ENCODE results near the gene ARMH3. TPM values are rescaled to one million over a fixed set of nuclear protein-coding genes. Genes with fewer than 3 reads are reported as not detected.

ARMH3 gene
- total RNA-seq, 1 donor from 2014 or later: 26.6 TPM

- Mint-ChIP-seq H3K27ac (no peak overlapping the region), H3K27me3 (ENCODE audit: low read depth) (no peaks in the 10 kb centered on the region), H3K36me3 (peaks cover 8% of the 10 kb centered on the region), H3K9me3 (peaks cover 5% of the 10 kb centered on the region), H3K4me1 (no peaks in the 10 kb centered on the region), H3K4me3 (no peak overlapping the region)
- TF ChIP-seq, protein P1, sequence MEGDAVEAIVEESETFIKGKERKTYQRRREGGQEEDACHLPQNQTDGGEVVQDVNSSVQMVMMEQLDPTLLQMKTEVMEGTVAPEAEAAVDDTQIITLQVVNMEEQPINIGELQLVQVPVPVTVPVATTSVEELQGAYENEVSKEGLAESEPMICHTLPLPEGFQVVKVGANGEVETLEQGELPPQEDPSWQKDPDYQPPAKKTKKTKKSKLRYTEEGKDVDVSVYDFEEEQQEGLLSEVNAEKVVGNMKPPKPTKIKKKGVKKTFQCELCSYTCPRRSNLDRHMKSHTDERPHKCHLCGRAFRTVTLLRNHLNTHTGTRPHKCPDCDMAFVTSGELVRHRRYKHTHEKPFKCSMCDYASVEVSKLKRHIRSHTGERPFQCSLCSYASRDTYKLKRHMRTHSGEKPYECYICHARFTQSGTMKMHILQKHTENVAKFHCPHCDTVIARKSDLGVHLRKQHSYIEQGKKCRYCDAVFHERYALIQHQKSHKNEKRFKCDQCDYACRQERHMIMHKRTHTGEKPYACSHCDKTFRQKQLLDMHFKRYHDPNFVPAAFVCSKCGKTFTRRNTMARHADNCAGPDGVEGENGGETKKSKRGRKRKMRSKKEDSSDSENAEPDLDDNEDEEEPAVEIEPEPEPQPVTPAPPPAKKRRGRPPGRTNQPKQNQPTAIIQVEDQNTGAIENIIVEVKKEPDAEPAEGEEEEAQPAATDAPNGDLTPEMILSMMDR (IDR thresholded peaks at IDR 0.05; ENCODE audit: unreplicated experiment): no peak
- no peak for DNase-seq (ENCODE audit: low spot score in 2 of 2, unreplicated experiment in 2 of 2)
Observed at GRCh38 chr10:101874252-101874651, 181.7 kb downstream of the ARMH3 start.

DNA sequence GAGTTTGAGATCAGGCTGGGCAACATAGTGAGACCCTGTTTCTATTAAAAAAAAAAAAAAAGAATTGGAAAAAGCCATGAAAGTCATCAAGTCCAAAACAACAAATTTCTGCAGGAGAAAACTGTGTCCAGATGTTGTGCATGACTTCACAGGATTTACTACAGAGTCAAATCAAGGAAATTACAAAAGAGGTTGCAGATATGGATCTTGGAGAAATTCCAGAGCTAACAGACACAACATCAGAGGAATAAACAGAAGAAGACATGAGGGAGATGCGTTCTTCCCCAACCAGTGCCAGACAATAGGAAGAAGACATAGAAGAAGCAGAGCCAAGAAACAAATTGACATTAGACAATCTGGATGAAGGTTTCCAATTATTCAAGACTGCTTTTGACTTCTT is 188.0 kb downstream of the ARMH3 start:
- Mint-ChIP-seq H3K36me3 (peaks cover 22% of the 10 kb centered on the region), H3K4me1 (no peaks in the 10 kb centered on the region), H3K4me3 (no peak overlapping the region), H3K9me3 (peaks cover 20% of the 10 kb centered on the region), H3K27ac (no peak overlapping the region), H3K27me3 (ENCODE audit: low read depth) (no peaks in the 10 kb centered on the region)
- no peak for DNase-seq (ENCODE audit: low spot score in 2 of 2, unreplicated experiment in 2 of 2)
- TF ChIP-seq, protein P1 (IDR thresholded peaks at IDR 0.05; ENCODE audit: unreplicated experiment): no peak

DNA sequence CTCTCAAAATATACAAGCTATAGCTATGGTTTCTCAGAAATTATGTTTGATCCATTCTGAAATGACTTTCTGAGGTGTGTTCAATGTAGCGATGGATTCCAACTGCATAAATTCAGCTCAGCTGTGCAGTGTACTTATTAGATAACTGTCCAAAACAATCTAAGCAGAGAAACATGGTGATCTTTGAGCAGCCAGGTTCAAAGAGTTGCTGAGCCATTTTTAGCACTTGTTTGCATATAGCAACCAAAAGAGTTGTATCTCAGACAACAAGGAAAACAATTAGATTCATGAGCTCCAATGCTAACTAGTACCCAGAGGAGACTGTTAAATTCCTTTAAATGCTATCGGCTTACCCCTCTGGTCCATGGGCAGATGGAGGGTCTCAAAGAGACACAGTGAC is 196.4 kb downstream of the ARMH3 start:
- no peak for DNase-seq (ENCODE audit: low spot score in 2 of 2, unreplicated experiment in 2 of 2)
- Mint-ChIP-seq H3K9me3 (peaks cover 23% of the 10 kb centered on the region), H3K36me3 (peaks cover 28% of the 10 kb centered on the region), H3K4me3 (no peak overlapping the region), H3K27me3 (ENCODE audit: low read depth) (no peaks in the 10 kb centered on the region), H3K4me1 (no peaks in the 10 kb centered on the region), H3K27ac (no peak overlapping the region)
- TF ChIP-seq, protein P1 (IDR thresholded peaks at IDR 0.05; ENCODE audit: unreplicated experiment): no peak

DNA sequence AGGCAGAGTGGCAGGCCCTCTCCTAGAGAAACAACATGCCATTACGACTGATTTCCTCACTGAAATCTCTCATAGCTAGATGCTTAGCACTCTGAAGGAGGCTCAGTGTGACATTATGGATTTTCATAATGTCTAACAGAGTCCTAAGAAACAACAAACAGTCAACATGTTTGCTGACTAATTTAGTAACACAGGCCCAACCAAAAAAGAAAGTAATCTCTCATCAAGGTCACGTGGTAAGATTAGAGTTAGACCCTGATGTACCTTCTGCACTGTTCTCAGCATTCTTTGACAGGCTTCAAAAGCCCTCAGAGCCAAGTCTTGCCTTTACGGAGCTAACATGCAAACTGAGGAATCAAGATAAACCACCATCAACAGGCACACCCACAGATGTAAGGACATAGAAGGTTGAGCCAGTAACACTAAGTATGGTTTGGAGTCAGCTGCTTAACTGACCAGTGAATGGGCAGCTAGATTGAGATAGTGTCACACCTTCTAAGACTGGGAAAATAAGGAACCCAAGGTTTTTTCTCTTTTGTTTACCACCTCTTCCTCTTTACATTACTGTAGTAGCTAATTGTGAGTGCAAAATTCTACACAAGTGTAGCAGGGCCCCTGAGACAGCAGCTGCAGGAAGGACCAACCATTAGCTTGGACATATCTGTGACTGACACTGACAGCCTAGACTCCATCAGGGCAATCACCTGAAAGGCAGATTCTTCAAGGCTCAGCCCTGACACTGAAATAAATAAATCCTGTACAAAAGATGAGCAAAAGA is 197.1 kb downstream of the ARMH3 start:
- Mint-ChIP-seq H3K27ac (no peak overlapping the region), H3K36me3 (peaks cover 24% of the 10 kb centered on the region), H3K4me3 (no peak overlapping the region), H3K4me1 (no peaks in the 10 kb centered on the region), H3K27me3 (ENCODE audit: low read depth) (no peaks in the 10 kb centered on the region), H3K9me3 (peaks cover 21% of the 10 kb centered on the region)
- no peak for DNase-seq (ENCODE audit: low spot score in 2 of 2, unreplicated experiment in 2 of 2)
- TF ChIP-seq, protein P1 (IDR thresholded peaks at IDR 0.05; ENCODE audit: unreplicated experiment): no peak

- no peaks in the 10 kb centered on the region for H3K4me1 Mint-ChIP-seq
- DNase-seq (ENCODE audit: low spot score in 2 of 2, unreplicated experiment in 2 of 2): no peak
- TF ChIP-seq, protein P1 (IDR thresholded peaks at IDR 0.05; ENCODE audit: unreplicated experiment): no peak
- no peak overlapping the region for H3K27ac Mint-ChIP-seq
- no peak overlapping the region for H3K4me3 Mint-ChIP-seq
- peaks cover 21% of the 10 kb centered on the region for H3K36me3 Mint-ChIP-seq
- no peaks in the 10 kb centered on the region for H3K27me3 Mint-ChIP-seq (ENCODE audit: low read depth)
- H3K9me3 Mint-ChIP-seq: peaks cover 18% of the 10 kb centered on the region
Observed at GRCh38 chr10:101857802-101858476, 198.0 kb downstream of the ARMH3 start.
